ENCODE data around the gene EIF2AK3.

EIF2AK3 gene

DNA sequence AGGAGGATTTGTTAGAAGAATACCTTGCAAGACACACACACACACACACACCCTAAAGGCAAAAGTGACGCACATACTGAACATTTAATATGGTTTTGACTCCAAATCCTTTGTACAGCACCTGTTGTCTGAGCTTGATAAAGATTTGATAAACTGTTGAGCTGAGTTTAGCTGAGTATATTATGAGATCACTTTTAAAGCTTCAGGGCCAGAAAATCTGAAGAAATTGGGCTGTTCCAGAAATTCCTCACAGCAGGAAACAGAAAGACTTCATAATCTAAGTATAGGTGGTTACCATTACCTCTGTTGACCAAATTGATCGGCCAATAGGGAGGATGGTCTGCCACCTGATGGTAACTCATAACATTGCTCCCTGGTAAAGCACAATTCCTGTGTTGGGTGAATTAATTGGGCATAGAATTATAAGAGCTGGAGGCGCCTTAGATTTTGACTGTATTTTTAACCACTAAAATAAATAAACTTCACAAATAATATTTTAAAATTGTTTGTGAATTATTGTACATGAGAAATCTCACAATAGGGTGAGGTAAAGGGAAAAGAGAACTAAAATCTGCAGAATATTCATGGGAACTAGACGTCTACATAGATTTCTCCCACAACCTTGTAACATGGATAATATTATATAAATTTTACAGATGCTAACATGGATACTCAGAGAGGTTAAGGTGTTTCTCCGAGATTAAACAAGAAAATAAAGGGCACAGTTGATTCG lies 42.4 kb upstream of the EIF2AK3 start:
- Histone ChIP-seq H4K20me1 (ENCODE audit: insufficient read depth, low read length, poor library complexity, severe bottlenecking) (no peaks in the 10 kb centered on the region), H3K4me1 (ENCODE audit: insufficient read depth, low read length, poor library complexity, severe bottlenecking) (no peaks in the 10 kb centered on the region), H3K36me3 (ENCODE audit: insufficient read depth, low read length) (no peaks in the 10 kb centered on the region), H2AFZ (ENCODE audit: low read length) (no peak overlapping the region), H3F3A (ENCODE audit: low read depth) (no peaks in the 10 kb centered on the region), H3K79me2 (ENCODE audit: insufficient read depth, low read length) (no peaks in the 10 kb centered on the region), H3K4me3 (ENCODE audit: low read length, poor library complexity, severe bottlenecking) (no peak overlapping the region), H3K27me3 (ENCODE audit: insufficient read depth, low read length, poor library complexity, severe bottlenecking) (no peaks in the 10 kb centered on the region), H3K9ac (ENCODE audit: low read depth, low read length, poor library complexity, severe bottlenecking) (no peak overlapping the region), H3K9me3 (ENCODE audit: insufficient read depth, low read depth, low read length) (no peaks in the 10 kb centered on the region), H3K9me2 (replicated peaks; ENCODE audit: low read depth, low read length) (no peaks in the 10 kb centered on the region), H3K4me2 (ENCODE audit: low read depth, low read length, poor library complexity, severe bottlenecking) (no peak overlapping the region)
- no peak for TF ChIP-seq EZH2phosphoT487 (IDR thresholded peaks at IDR 0.05; ENCODE audit: borderline replicate concordance)
- peak; percentile 79 for TF ChIP-seq CTCF (conservative IDR thresholded peaks at IDR 0.05; ENCODE audit: low read length)

GRCh38 chr2:88668862-88669261 lies 41.6 kb upstream of the EIF2AK3 start:
- H3K4me1 ChIP-seq (ENCODE audit: insufficient read depth, low read length, poor library complexity, severe bottlenecking): no peaks in the 10 kb centered on the region
- TF ChIP-seq EZH2phosphoT487 (IDR thresholded peaks at IDR 0.05; ENCODE audit: borderline replicate concordance) (no peak), CTCF (conservative IDR thresholded peaks at IDR 0.05; ENCODE audit: low read length) (no peak)
- no peak overlapping the region for H3K9ac ChIP-seq (ENCODE audit: low read depth, low read length, poor library complexity, severe bottlenecking)
- no peaks in the 10 kb centered on the region for H3K36me3 ChIP-seq (ENCODE audit: insufficient read depth, low read length)
- no peaks in the 10 kb centered on the region for H3K79me2 ChIP-seq (ENCODE audit: insufficient read depth, low read length)
- H4K20me1 ChIP-seq (ENCODE audit: insufficient read depth, low read length, poor library complexity, severe bottlenecking): no peaks in the 10 kb centered on the region
- H3K4me3 ChIP-seq (ENCODE audit: low read length, poor library complexity, severe bottlenecking): no peak overlapping the region
- H3K27me3 ChIP-seq (ENCODE audit: insufficient read depth, low read length, poor library complexity, severe bottlenecking): no peaks in the 10 kb centered on the region
- no peaks in the 10 kb centered on the region for H3K9me3 ChIP-seq (ENCODE audit: insufficient read depth, low read depth, low read length)
- H3K9me2 ChIP-seq (replicated peaks; ENCODE audit: low read depth, low read length): no peaks in the 10 kb centered on the region
- H3F3A ChIP-seq (ENCODE audit: low read depth): no peaks in the 10 kb centered on the region
- H2AFZ ChIP-seq (ENCODE audit: low read length): no peak overlapping the region
- no peak overlapping the region for H3K4me2 ChIP-seq (ENCODE audit: low read depth, low read length, poor library complexity, severe bottlenecking)

- no peaks in the 10 kb centered on the region for H3K36me3 ChIP-seq (ENCODE audit: insufficient read depth, low read length)
- H3K9me2 ChIP-seq (replicated peaks; ENCODE audit: low read depth, low read length): no peaks in the 10 kb centered on the region
- no peaks in the 10 kb centered on the region for H3K9me3 ChIP-seq (ENCODE audit: insufficient read depth, low read depth, low read length)
- H4K20me1 ChIP-seq (ENCODE audit: insufficient read depth, low read length, poor library complexity, severe bottlenecking): no peaks in the 10 kb centered on the region
- no peaks in the 10 kb centered on the region for H3K27me3 ChIP-seq (ENCODE audit: insufficient read depth, low read length, poor library complexity, severe bottlenecking)
- H3K4me1 ChIP-seq (ENCODE audit: insufficient read depth, low read length, poor library complexity, severe bottlenecking): no peaks in the 10 kb centered on the region
- no peak overlapping the region for H3K4me3 ChIP-seq (ENCODE audit: low read length, poor library complexity, severe bottlenecking)
- H3F3A ChIP-seq (ENCODE audit: low read depth): no peaks in the 10 kb centered on the region
- H2AFZ ChIP-seq (ENCODE audit: low read length): no peak overlapping the region
- TF ChIP-seq CTCF (conservative IDR thresholded peaks at IDR 0.05; ENCODE audit: low read length): peak; percentile 46
- no peak for TF ChIP-seq EZH2phosphoT487 (IDR thresholded peaks at IDR 0.05; ENCODE audit: borderline replicate concordance)
- no peaks in the 10 kb centered on the region for H3K79me2 ChIP-seq (ENCODE audit: insufficient read depth, low read length)
- H3K4me2 ChIP-seq (ENCODE audit: low read depth, low read length, poor library complexity, severe bottlenecking): no peak overlapping the region
- H3K9ac ChIP-seq (ENCODE audit: low read depth, low read length, poor library complexity, severe bottlenecking): no peak overlapping the region
Measured at GRCh38 chr2:88667219-88667618, 40.0 kb upstream of the EIF2AK3 start.

All from Loucy (cell line).